Activated T-cell treated with anti-CD3 and anti-CD28 coated beads for 24 hours (primary cell): ENCODE measurements around the gene PLXNC1.

Experiments used
- DNase-seq: peaks from one replicate; pipeline ENCODE4 v3.0.0-alpha.2; 2020; ENCODE audit warnings: low read depth

PLXNC1 gene

DNA sequence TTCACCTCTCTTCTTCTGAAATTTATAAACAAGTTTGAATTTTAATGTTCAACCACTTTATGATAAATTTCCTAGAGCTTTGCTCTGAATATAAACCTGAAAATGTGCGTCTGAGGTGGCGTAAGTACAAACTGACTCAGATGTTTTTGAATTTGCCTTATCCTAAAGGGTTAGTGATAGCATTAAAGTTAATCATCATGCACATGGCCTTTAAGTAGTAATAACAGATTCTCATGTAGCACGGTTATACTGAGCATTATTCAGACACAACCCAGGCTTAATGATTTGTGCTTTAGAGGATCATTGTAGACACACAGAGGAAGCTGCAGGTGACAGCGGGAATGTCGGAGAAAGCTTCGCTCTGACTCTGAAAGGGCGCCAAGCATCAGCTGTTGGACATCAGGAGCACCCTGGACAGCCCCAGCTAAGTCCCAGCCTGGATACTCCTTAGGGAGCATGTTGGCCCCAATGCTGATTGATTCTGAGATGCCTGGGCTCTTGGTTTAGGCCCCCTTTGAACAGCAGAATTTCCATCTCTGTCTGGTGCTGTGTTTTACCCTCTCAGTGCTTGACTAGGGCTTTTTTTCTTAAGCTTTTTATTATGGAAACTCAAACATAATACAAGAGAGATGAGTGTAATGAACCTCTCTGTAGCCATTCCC lies 91.1 kb downstream of the PLXNC1 start:
- DNase-seq, result no peak

DNA sequence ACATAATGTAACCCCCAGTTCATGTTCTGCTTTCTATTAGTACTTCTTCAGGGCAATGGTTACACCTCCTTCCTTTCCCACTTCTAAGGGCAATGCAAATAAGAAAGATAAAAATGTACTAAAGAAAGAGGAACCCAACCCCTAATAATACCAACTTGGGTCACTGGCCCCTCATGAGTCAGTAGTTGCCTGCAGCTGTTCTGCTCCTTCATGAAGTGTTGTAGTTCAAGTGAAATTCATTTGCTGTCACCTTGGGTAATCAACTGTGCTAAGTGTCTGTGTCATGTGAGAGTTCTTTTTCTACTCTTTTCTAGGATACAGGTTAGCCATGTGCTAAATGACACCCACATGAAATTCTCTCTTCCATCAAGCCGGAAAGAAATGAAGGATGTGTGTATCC lies 91.8 kb downstream of the PLXNC1 start:
- no peak for DNase-seq

DNA sequence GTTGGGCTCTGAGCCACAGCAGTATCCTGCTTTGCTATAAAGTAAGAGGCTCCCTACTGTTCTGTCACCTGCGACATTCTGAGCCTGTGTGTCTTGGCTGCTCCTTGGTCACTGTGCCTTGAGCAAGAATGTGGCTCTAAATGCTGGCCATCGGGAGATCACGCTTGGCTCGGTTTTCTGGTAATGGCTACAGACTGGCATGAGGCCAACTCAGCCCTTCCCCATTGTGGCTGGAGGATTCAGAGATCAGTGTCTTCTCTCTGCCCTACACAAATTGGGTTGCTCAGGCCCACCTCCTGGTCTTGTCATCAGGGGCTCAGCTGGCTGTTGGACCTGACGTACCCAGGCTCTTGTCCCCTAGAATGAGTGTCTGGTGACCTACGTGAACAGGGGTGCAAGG lies 94.5 kb downstream of the PLXNC1 start:
- DNase-seq, result no peak

DNA sequence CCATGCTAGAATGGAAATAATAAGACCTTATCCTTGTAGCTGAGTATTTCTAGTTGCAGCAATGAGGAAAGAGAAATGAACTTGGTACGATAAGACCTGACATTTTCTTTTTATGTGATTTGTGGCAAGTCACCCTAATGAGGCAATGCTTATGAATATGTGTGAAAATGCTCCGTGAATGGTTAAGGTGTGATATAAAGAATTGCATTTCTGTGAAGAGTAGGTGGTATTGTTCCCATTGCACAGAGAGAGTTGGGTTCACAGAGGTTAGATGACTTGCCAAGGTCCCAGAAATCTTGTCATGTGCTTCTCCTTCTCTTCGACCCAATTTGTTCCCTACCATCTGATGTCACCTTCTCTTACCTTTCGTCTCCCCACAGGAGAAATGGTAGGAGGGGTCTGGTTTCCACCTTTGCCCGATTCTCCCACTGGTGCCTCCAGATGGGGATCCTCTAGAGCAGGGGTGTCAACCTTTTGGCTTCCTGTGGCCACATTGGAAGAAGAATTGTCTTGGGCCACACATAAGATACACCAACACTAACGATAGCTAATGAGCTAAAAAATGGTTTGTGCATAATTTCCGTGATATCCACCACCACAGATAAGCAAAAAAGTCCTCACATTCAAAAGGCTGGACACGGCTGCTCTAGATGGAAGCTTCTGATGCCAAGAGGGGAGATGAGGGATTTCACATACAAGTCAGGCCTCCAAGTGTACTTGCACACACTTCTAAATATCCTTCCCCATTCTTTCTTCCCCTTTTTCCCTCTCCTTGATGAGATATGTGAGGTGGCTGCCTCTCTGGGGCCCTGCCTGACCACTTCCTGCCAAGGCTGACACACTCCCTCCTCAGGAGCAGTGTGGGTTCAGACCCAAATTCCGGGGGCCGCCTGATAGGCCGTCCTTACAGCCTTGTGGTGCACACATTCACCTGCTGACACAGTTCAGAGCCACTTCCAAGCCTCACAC lies 96.1 kb downstream of the PLXNC1 start:
- peak; percentile 20 for DNase-seq

DNA sequence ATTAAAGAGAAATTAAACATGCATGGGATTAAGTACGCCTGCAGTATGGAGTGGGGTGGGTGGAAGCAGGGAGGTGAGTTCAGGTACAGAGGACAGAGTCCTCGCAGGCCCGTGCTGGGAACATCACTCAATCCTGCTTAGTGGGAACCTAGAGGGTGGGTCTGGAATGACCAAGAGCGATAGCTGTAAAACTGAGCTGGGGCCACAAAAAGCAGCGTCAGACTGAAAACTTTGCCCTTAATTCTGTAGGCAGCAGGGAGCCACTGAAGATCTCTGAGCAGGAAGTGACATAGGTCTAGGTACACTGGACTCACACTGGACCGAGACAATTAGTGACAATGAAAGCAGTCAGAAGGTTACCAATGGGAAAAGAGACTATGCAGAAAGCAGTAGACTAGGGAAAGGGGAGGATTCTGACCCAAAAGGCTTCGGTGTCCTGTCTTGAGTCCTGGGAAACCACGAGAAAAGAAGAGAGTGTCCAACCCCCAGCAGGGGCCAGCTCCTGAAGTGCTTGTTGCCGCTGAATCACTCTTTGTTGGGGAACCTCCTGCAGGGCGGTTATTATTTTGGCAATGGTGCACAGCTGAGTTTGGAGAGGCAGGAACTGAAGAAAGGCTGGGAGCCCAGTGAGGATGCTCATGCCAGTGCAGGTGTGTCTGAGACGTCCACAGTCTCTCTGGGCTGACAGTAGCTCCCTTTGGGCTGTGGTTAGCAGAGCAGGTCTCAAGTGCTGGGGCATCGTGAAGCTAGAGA lies 97.4 kb downstream of the PLXNC1 start:
- DNase-seq, result no peak

DNA sequence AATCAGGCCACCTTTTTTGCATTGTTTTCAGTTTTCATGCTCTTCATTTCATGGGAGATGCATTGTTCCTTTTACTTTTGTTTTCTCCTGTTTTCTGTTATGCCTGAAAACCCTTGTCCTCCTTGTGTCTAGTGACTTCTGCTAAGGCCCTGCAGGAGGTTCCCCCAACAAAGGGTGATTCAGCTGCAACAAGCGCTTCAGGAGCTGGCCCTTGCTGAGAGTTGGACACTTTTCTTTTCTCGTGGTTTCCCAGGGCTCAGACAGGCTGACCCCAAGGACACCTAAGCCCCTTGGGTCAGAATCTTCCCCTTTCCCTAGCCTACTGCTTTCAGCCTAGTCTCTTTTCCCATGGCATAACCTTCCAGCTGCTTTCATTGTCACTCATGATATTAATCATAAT lies 98.9 kb downstream of the PLXNC1 start:
- no peak for DNase-seq

DNA sequence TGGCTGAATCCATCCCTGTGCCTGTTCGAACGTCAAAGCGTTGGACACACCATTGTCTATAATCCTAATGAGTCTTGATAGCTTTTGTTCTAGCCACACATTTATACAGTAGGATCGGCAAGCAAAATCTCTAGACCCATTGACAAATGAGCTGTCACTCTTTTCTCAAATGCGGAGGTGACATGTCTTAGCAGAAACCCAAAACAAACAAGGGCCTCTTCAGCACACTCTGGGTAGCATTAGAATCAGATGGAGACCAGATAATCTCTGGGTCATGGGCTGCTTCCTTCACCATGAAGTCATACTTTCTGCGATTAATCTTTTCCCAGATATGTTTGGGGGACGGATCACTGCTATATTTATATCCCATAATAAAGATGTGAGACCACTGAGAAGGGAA lies 100.2 kb downstream of the PLXNC1 start:
- no peak for DNase-seq

DNA sequence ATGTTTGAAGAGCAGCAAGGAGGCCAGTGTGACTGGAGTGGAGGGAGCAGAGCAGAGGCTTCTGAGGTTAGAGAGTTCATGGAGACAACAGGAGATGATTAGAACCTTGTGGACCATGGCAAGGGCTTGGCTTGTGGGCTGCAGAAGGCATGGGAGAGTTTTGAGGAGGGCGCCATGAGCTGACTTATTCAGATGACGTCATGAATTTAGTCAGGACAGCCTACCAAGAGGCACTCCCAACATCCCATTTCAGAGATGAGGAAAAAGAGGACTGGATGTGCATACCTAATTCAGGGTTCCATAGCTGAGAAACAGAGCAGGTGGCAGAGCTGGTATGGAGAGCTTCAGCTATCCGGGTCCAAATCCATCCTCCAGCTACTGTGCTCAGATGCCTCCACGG lies 101.8 kb downstream of the PLXNC1 start:
- no peak for DNase-seq

DNA sequence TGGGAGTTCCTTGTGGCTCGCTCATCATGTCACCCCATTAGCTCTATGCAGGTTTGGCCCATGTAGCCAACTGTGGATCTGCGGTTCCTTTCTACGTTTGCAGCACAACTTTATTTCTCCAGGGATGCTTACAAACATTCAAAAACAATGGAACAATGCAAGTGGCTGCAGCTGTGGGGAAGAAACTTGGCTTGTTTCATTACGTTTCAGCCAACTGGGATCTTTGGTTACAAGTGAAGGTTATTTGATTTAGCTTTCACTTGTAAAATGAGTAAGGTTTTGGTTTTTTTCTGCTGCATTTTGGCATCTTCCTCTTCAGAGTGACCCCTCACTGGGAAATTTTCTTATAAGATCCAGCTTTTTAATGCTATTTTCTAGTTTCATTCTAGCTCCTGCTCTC lies 105.9 kb downstream of the PLXNC1 start:
- DNase-seq, result no peak

DNA sequence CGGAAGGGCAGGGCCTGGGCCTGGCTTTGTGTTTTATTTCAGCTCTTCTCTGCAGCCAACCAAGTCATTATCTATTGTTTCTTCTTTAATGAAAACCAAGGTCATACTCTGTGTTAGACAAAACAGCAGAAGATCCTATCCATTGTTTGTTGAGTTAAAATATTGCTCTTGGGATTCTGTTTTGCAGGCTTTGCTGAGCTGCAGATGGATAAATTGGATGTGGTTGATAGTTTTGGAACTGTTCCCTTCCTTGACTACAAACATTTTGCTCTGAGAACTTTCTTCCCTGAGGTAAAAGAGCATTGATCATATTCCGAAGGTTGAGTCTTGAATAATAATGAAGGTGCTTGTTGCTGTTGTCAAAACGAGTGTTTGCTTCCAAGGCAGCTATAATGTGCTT lies 106.6 kb downstream of the PLXNC1 start:
- no peak for DNase-seq

DNA sequence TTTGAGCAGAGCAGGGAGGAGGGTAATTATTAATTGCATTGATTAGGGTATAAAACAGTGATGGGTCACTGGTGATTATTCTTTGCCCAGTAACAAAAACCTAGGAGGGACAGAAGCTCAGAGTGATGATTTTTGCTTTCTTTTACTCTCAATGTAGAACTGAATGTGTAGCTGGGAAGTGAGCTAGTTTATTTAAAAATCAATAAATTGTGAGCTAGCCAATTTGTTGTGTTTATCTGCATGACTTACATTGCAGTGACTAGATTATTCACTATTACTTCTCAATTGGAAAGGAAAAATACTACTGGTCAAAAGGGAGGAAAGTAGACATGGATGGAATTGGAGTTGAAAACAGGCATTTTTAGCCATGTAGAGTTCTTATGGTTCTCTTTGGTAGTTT lies 107.1 kb downstream of the PLXNC1 start:
- DNase-seq, result no peak

DNA sequence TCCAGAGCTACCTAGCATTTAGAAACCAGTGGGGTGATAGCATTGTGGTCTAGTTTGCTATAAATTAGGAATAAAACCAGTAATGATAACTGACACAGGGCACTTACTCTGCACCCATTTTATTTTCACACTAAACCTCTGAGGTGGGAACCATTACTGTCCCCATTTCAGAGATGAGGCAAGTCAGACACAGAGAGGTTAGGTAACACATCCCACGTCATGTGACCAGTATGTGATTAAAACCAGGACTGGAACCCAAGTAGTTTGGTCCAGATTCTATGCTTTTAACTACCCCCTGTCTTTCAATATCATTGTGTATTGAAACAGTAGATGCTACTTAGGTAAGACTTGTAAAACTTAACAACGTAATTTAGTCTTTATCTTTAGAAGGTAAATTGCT lies 110.2 kb downstream of the PLXNC1 start:
- no peak for DNase-seq

DNA sequence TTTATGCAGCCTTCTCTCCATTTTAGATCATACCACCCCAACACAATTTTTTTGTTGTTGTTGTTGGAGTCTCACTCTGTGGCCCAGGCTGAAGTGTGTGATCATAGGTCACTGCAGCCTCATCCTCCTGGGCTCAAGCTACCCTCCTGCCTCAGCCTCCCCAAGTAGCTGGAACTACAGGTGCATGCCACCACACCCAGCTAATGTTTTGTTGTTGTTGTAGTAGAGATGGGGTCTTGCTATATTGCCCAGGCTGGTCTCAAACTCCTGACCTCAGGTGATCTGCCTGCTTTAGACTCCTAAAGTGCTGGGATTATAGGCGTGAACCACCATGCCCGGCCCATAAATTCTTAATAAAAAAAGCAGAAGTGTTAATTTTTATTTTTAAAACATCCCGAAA lies 111.6 kb downstream of the PLXNC1 start:
- no peak for DNase-seq

DNA sequence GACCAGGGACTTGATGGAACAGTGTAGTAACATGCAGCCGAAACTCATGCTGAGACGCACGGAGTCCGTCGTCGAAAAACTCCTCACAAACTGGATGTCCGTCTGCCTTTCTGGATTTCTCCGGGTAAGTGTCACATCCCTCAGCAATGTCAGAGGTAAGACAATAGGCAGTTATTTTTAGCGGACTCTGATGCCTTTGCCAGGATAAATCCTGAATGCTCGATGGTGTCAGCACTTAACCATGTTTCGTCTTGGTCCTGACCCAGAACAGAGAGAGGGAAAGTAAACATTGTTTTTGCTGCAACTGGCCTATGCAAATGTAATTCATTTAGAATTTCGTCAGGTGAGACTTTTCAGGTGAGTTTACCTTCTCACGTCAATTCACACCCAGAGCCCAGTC lies 112.3 kb downstream of the PLXNC1 start:
- DNase-seq, result no peak

DNA sequence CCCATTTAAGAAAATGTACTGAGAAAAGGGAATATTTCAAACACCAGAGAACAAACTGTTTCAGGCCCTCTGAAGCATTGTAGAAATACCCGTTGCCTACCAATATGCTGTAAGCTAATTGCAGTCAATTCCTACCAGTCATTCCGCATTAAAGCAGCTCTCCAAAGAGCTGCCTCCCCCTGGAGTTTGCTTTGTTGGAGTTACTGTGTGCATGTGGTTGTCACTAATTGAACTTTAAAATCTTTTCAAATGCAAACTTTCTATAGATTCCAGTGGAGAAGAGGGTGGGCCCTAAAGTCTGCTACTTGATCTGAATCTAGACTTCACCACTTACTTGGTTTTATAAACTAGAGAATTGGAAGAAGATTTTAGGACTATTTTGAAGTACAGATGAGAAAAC lies 112.7 kb downstream of the PLXNC1 start:
- DNase-seq, result no peak

DNA sequence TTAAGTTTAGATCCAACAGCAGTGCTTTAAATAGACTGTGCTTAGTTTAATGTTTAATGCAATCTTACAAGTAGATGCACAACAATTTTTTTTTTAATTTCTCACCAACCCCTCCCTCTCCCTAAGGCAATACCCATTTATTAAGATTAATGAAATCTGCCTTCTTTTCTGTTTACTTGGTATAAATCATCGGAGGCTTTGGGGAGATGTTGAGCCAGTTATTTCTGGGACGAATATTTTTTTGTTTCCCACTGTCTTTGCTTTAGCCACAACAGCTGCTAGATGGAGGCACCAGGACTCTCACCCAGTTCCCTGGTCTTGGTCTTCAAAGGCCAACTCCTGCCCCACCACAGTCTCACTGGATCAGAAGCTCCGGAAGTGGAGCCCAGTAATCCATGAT lies 113.4 kb downstream of the PLXNC1 start:
- DNase-seq, result no peak

DNA sequence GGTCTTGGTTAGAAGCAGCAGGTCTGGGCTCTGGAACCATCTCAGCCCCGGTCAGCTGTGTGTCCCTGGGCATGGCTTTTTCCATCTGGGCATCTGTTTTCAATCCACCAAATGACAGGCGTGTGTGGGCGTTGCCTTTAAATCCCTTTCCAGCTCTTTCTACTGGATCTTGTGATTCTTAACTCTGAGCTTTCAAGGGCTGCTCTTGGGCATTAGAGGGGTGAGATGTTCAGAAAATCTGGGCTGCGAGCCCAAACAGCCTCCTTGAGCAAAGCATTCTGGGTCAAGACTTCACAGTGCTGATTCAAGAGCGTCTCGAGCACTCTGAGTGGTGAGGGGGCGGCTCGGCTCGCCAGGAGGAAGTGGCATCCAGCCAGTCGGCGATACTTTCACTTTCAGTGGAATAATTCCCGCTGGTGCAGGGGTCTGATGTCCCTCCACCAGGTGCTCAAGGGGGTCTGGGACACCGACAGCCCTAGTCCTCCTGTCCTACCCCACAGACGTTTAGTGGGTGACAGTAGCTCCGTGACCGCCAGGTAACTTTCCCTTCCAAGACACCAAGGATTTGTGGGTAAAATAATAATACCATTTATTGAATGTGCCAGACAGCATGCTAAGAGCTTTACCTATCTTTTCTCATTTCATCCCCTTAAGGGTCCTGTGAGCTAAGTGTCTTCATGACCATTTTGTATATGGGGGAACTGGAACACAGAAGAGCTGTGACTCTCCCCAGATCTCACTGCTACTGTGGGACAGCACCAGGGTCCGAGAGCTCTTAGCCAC lies 114.0 kb downstream of the PLXNC1 start:
- peak; percentile 63 for DNase-seq

DNA sequence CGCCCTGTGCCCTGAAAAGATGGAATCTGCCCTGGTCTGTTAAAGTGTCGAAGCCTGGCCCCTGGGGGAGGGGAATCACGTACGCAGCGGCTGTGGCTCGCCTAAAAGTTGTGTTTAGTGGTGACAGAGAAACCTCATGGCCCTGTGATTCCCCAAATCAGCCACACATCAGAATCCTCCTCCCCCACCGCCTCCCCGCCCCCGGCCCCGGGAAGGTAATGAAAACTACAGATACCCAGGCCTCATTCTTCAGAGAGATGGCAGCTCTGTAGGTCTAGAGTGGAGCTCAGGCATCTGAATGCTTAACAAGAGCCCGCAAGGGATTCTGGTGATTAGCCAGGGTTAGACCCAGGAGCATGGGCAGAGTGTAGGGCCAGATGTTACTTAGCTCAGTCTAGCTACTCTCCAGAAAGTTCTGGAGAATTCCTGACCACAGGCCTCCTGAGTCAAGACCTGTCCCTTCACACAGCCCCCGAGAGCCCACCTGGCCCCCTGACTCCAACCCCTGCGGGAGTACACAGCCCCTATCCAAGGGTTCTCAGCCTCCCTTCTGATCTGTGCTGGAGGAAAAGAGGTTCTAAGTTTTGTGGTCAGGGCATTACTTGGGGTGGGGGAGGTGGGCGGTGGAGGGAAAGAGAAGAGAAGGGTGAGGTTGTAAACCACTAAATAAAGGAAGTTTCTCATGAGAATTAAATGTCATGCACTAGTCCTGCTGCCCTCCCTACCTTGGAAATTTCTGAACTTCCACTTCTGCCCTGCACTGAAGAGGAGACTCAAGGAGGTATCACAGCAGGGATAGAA lies 114.8 kb downstream of the PLXNC1 start:
- peak; percentile 56 for DNase-seq

DNA sequence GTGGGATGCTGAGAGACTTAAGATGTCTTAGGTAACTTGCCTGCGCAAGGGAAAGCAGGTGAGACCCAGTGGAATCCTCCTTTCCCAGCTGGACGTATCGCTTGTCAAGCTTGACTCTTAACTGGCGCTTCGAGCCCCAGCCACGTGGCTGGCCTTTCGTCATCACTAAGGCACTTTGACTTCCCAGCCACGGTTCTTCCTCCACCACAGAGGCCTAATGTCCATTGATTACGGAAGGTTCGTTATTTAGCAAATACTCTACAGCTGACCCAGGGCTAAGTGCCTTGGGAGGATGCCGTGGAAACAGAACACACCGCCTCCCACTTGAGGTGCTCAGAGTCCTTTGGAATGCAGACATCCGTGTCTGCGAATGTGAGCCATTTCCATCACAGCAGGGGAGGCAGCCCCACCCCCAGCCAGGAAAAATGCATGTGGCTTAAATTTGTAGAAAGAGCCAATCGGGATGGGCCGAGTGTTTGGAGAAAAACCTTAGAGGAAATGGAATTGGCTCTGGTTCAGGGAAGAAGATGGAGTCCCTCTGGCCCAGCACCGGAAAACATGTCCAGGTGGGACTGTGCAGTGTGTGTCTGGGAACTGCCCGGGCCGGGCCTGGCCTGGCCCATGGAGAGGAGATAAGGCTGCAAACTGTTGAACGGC lies 115.7 kb downstream of the PLXNC1 start:
- DNase-seq, result no peak

DNA sequence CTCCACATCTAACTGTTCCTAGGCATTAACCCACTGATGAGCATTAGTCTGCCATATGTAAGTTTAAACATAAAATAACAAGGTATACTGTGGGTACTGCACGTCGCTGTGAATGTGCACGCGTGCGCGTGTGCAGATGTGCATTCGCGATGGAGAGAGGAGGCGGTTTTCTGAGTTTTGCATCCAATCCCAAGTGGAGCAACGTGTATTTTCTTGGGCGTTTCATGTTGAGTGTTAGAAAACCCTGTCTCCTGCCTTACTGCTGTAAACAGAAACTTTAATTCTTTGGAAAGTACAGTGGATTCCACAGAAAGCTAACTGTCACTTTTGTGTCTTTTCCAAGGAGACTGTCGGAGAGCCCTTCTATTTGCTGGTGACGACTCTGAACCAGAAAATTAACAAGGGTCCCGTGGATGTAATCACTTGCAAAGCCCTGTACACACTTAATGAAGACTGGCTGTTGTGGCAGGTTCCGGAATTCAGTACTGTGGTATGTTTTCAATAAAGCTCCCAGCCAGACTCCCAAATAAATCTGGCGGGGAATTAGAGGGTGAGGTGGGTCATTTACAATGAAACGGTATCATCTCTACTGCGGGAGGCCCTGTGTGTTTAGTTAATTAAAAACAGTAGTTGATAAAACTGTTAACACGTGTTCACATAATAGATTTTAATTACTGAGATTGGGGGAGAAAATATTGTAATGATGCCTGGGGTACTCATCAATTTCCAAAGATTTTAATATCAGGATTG lies 116.5 kb downstream of the PLXNC1 start:
- DNase-seq, result no peak
